Fibroblast of lung (primary cell): ENCODE data around the gene PFDN1.

Source experiments
- EZH2 ChIP-seq: IDR thresholded peaks from 2 replicates; pipeline ENCODE4 v1.5.1; 2012; ENCODE audit warnings: low read length, control low read depth, mild to moderate bottlenecking; ENCODE audit errors: missing control alignments
- TF ChIP-seq, protein P1 (sequence below), 2 donors: IDR thresholded peaks in 1 of 2; conservative IDR thresholded peaks in 1 of 2; 1 replicate in 1 of 2; 2 replicates in 1 of 2; pipeline ENCODE4 v1.5.1; 2011 to 2012; ENCODE audit warnings: low read length in 2 of 2, control low read depth in 1 of 2, inconsistent platforms in 1 of 2, low read depth in 1 of 2, mild to moderate bottlenecking in 1 of 2

DNA sequence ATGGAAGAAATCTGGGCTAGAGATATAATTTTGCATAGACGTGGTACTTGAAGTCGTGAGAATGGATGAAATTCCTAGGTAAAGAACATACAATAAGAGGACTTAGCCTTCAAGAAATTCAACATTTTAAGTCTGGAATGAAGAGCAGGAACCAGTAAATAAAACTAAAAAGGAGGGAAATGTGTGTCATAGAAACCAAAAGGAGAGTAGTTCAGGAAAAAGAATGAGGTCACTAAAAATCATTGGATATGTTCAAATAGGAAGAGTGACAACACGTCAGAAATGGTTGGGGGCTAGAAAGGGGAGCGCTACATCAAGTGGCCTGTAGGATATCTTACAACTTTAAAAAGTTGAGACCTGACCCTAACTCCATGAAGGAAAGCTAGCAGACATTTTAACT lies 44.0 kb downstream of the PFDN1 start:
- no peak for TF ChIP-seq EZH2
- TF ChIP-seq, protein P1, sequence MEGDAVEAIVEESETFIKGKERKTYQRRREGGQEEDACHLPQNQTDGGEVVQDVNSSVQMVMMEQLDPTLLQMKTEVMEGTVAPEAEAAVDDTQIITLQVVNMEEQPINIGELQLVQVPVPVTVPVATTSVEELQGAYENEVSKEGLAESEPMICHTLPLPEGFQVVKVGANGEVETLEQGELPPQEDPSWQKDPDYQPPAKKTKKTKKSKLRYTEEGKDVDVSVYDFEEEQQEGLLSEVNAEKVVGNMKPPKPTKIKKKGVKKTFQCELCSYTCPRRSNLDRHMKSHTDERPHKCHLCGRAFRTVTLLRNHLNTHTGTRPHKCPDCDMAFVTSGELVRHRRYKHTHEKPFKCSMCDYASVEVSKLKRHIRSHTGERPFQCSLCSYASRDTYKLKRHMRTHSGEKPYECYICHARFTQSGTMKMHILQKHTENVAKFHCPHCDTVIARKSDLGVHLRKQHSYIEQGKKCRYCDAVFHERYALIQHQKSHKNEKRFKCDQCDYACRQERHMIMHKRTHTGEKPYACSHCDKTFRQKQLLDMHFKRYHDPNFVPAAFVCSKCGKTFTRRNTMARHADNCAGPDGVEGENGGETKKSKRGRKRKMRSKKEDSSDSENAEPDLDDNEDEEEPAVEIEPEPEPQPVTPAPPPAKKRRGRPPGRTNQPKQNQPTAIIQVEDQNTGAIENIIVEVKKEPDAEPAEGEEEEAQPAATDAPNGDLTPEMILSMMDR (conservative IDR thresholded peaks at IDR 0.05 in 1 of 2, IDR thresholded peaks at IDR 0.05 in 1 of 2; ENCODE audit: low read depth in 1 of 2, low read length in 2 of 2): no peak
